Tibial nerve (tissue), 4 donors: ENCODE measurements around the gene TPSG1. TPM values are rescaled to one million over a fixed set of nuclear protein-coding genes. Genes with fewer than 3 reads are reported as not detected.

ENCODE experiments used
- DNase-seq, 2 donors: peaks; one replicate each; pipeline ENCODE4 v3.0.0-alpha.2; 2019; ENCODE audit warnings: low spot score in 2 of 2
- H3K27ac ChIP-seq, 4 donors: fragments of 200-600 bp; sonication (generic) in 3 of 4; one replicate each; pipeline ENCODE4 v1.5.1; 2017 to 2019; ENCODE audit warnings: mild to moderate bottlenecking in 1 of 4
- H3K27me3 ChIP-seq, 2 donors: fragments of 200-600 bp; sonication (generic) in 1 of 2; one replicate each; pipeline versions ENCODE4 v1.5.1 to v1.6.0; 2017 to 2019
- H3K36me3 ChIP-seq, 3 donors: fragments of 200-600 bp; sonication (generic); one replicate each; pipeline ENCODE4 v1.5.1; 2018 to 2019
- H3K4me1 ChIP-seq, 4 donors: fragments of 200-600 bp; sonication (generic) in 3 of 4; one replicate each; pipeline ENCODE4 v1.5.1; 2017 to 2019
- H3K4me3 ChIP-seq, 4 donors: fragments of 200-600 bp; sonication (generic) in 3 of 4; one replicate each; pipeline ENCODE4 v1.5.1; 2017 to 2019; ENCODE audit warnings: mild to moderate bottlenecking in 1 of 4, moderate library complexity in 1 of 4
- H3K9me3 ChIP-seq, 4 donors: fragments of 200-600 bp; sonication (generic) in 3 of 4; one replicate each; pipeline ENCODE4 v1.5.1; 2017 to 2019
- CTCF ChIP-seq, 5 experiments: fragments of 200-600 bp in 3 of 5; fragments of 450-650 bp in 2 of 5; sonication (generic) in 3 of 5; IDR thresholded peaks; one replicate each; pipeline ENCODE4 v1.5.1; 2016 to 2019; ENCODE audit warnings: antibody characterized with exemption in 5 of 5, mild to moderate bottlenecking in 3 of 5, moderate library complexity in 2 of 5
- EP300 ChIP-seq, 2 donors: sonication (generic); formaldehyde crosslinking; IDR thresholded peaks; one replicate each; pipeline ENCODE4 v1.6.1; 2017; ENCODE audit warnings: antibody characterized with exemption in 2 of 2, mild to moderate bottlenecking in 1 of 2
- POLR2A ChIP-seq, 2 donors: fragments of 450-650 bp; IDR thresholded peaks; one replicate each; pipeline ENCODE4 v1.6.1; 2017; ENCODE audit warnings: antibody characterized with exemption in 2 of 2, mild to moderate bottlenecking in 2 of 2, moderate library complexity in 2 of 2
- WGBS, 2 donors: methylation state at CpG; one replicate each; pipeline ENCODE4 v1.1.5; 2018; 5-methylcytosine and 5-hydroxymethylcytosine counted together
- total RNA-seq, 4 donors: library from RNA; depleted of rRNA; stranded (reverse); fragments of >200 nt; gene quantifications; one replicate each; pipeline ENCODE4 v1.1.0, GENCODE V29; 2016

The TPSG1 gene
- total RNA-seq, 4 donors from 2014 or later: 2.5 TPM; not detected in 3

GRCh38 chr16:1224558-1224957 lies 510 bp downstream of the TPSG1 start:
- Histone ChIP-seq H3K4me1 (no peaks in the 10 kb centered on the region), H3K27ac (no peak overlapping the region), H3K4me3 (no peak overlapping the region), H3K36me3 (no peaks in the 10 kb centered on the region), H3K9me3 (no peaks in the 10 kb centered on the region), H3K27me3 (no peaks in the 10 kb centered on the region)
- TF ChIP-seq POLR2A (IDR thresholded peaks at IDR 0.05) (no peak), CTCF (IDR thresholded peaks at IDR 0.05) (no peak), EP300 (IDR thresholded peaks at IDR 0.05) (no peak)
- WGBS, 2 donors: 60 to 67% methylated on average over 5 to 8 of the region's 9 CpGs
- no peak for DNase-seq

- Histone ChIP-seq H3K27me3 (no peaks in the 10 kb centered on the region), H3K36me3 (no peaks in the 10 kb centered on the region), H3K27ac (no peak overlapping the region), H3K4me3 (no peak overlapping the region), H3K4me1 (no peaks in the 10 kb centered on the region), H3K9me3 (no peaks in the 10 kb centered on the region)
- 81 to 83% methylated on average over 37 to 38 of the region's 38 CpGs for WGBS, 2 donors
- TF ChIP-seq CTCF (IDR thresholded peaks at IDR 0.05) (no peak), EP300 (IDR thresholded peaks at IDR 0.05) (no peak), POLR2A (IDR thresholded peaks at IDR 0.05) (no peak)
- DNase-seq: no peak
These were observed 1.5 kb downstream of the TPSG1 start for GRCh38 chr16:1223355-1224214.

GRCh38 chr16:1222553-1223354 lies 2.3 kb downstream of the TPSG1 start:
- Histone ChIP-seq H3K36me3 (no peaks in the 10 kb centered on the region), H3K9me3 (no peaks in the 10 kb centered on the region), H3K27me3 (no peaks in the 10 kb centered on the region), H3K4me1 (no peaks in the 10 kb centered on the region), H3K4me3 (no peak overlapping the region), H3K27ac (no peak overlapping the region)
- 62 to 65% methylated on average over 17 to 25 of the region's 25 CpGs for WGBS, 2 donors
- no peak for DNase-seq
- TF ChIP-seq EP300 (IDR thresholded peaks at IDR 0.05): no peak
- no peak for TF ChIP-seq CTCF (IDR thresholded peaks at IDR 0.05)
- no peak for TF ChIP-seq POLR2A (IDR thresholded peaks at IDR 0.05)

- H3K4me3 ChIP-seq: no peak overlapping the region
- no peak overlapping the region for H3K27ac ChIP-seq
- H3K9me3 ChIP-seq: no peaks in the 10 kb centered on the region
- TF ChIP-seq EP300 (IDR thresholded peaks at IDR 0.05) (no peak), POLR2A (IDR thresholded peaks at IDR 0.05) (no peak), CTCF (IDR thresholded peaks at IDR 0.05) (no peak)
- H3K27me3 ChIP-seq: no peaks in the 10 kb centered on the region
- H3K36me3 ChIP-seq: no peaks in the 10 kb centered on the region
- WGBS, 2 donors: 78% methylated on average over 35 to 36 of the region's 40 CpGs
- H3K4me1 ChIP-seq: no peaks in the 10 kb centered on the region
- no peak for DNase-seq
These were observed 3.2 kb downstream of the TPSG1 start for GRCh38 chr16:1221628-1222552.
